Keratinocyte (primary cell): Measurements from ENCODE around the gene TANGO2. TPM values are rescaled to one million over a fixed set of nuclear protein-coding genes. Genes with fewer than 3 reads are reported as not detected.

Experiments used
- DNase-seq: peaks from one replicate; pipeline ENCODE4 v3.0.0-alpha.2; 2011; ENCODE audit warnings: low read depth, missing footprints, low spot score
- FAIRE-seq: peaks from 2 replicates; lab custom pipeline; 2011; peaks lifted over from hg19 to GRCh38; lab: Jason Lieb, UNC
- H2AFZ ChIP-seq: 2 replicates; pipeline ENCODE4 v1.6.0; 2012; ENCODE audit warnings: low read length, control low read depth, inconsistent platforms; ENCODE audit not compliant: control insufficient read depth
- H3K27ac ChIP-seq: 2 replicates; pipeline ENCODE4 v1.5.1; 2011; ENCODE audit warnings: low read length; ENCODE audit not compliant: control insufficient read depth, insufficient read depth
- H3K27me3 ChIP-seq: 3 replicates; pipeline ENCODE4 v1.6.0; 2011; ENCODE audit warnings: low read length; ENCODE audit not compliant: control insufficient read depth, insufficient read depth; ENCODE audit errors: extremely low read depth
- H3K36me3 ChIP-seq, 2 experiments: 2 replicates in 1 of 2; 3 replicates in 1 of 2; pipeline ENCODE4 v1.5.1; 2011; ENCODE audit warnings: low read length in 2 of 2, mild to moderate bottlenecking in 1 of 2; ENCODE audit not compliant: control insufficient read depth in 2 of 2, insufficient read depth in 2 of 2; ENCODE audit errors: extremely low read depth in 1 of 2
- H3K4me1 ChIP-seq: 3 replicates; pipeline ENCODE4 v1.5.1; 2011; ENCODE audit warnings: low read length; ENCODE audit not compliant: control insufficient read depth, insufficient read depth; ENCODE audit errors: extremely low read depth
- H3K4me2 ChIP-seq: 3 replicates; pipeline ENCODE4 v1.6.0; 2011; ENCODE audit warnings: low read depth, low read length; ENCODE audit not compliant: control insufficient read depth, insufficient read depth; ENCODE audit errors: extremely low read depth
- H3K4me3 ChIP-seq, 3 experiments: fragments of 200-600 bp in 1 of 3; sonication (generic) in 1 of 3; 2 replicates in 2 of 3; 3 replicates in 1 of 3; pipeline ENCODE4 v1.5.1; 2011 to 2016; ENCODE audit warnings: low read length in 3 of 3, mild to moderate bottlenecking in 3 of 3, control low read depth in 2 of 3, inconsistent platforms in 1 of 3, low read depth in 1 of 3, mixed read lengths in 1 of 3, mixed run types in 1 of 3, moderate library complexity in 1 of 3; ENCODE audit not compliant: control insufficient read depth in 2 of 3, insufficient read depth in 2 of 3; ENCODE audit errors: extremely low read depth in 1 of 3
- H3K79me2 ChIP-seq: 2 replicates; pipeline ENCODE4 v1.6.0; 2012; ENCODE audit warnings: low read length; ENCODE audit not compliant: control insufficient read depth, insufficient read depth
- H3K9ac ChIP-seq: 3 replicates; pipeline ENCODE4 v1.6.0; 2011; ENCODE audit warnings: low read length; ENCODE audit not compliant: control insufficient read depth, insufficient read depth; ENCODE audit errors: extremely low read depth
- H3K9me1 ChIP-seq: 3 replicates; pipeline ENCODE4 v1.6.0; 2011; ENCODE audit warnings: low read length; ENCODE audit not compliant: control insufficient read depth, insufficient read depth; ENCODE audit errors: extremely low read depth
- H3K9me3 ChIP-seq: 2 replicates; pipeline ENCODE4 v1.5.1; 2012; ENCODE audit warnings: low read depth, low read length; ENCODE audit not compliant: control insufficient read depth
- H4K20me1 ChIP-seq: 3 replicates; pipeline ENCODE4 v1.6.0; 2011; ENCODE audit warnings: low read length; ENCODE audit not compliant: control insufficient read depth, insufficient read depth; ENCODE audit errors: extremely low read depth
- EZH2 ChIP-seq: IDR thresholded peaks from one replicate; pipeline ENCODE4 v1.6.1; 2012; ENCODE audit warnings: inconsistent platforms, mild to moderate bottlenecking, low read length, moderate library complexity
- dilution Hi-C: fragments of 300-500 bp; cut with MboI; formaldehyde crosslinking; loops from one replicate; pipeline ENCODE4 v1.7.0; 2020; ENCODE audit warnings: low sequenced_read_pairs; ENCODE audit not compliant: extremely low pct_ligation_motif_present
- polyA plus RNA-seq, 5 experiments: library from polyadenylated mRNA; depleted of rRNA in 3 of 5; stranded (reverse) in 3 of 5; stranded (forward) in 1 of 5; unstranded in 1 of 5; fragments of >200 nt; gene quantifications; 1 replicate in 1 of 5; 2 replicates in 3 of 5; 3 replicates in 1 of 5; pipeline versions ENCODE4 v1.2.1 to v1.2.3, GENCODE V29; 2011 to 2012; ENCODE audit warnings: missing spikeins in 2 of 5, low read depth in 1 of 5, low replicate concordance in 1 of 5
- TF ChIP-seq, protein P1 (sequence below), 3 experiments: IDR thresholded peaks in 1 of 3; conservative IDR thresholded peaks in 1 of 3; optimal IDR thresholded peaks in 1 of 3; 2 replicates in 2 of 3; 3 replicates in 1 of 3; pipeline versions ENCODE3 to v1.5.1; 2011; ENCODE audit warnings: low read length in 3 of 3, mild to moderate bottlenecking in 3 of 3, moderate library complexity in 2 of 3, control low read depth in 1 of 3, inconsistent platforms in 1 of 3; ENCODE audit not compliant: insufficient read depth in 2 of 3; ENCODE audit errors: extremely low read depth in 1 of 3

Gene TANGO2
- polyA plus RNA-seq, 1 donor (not counting 4 experiments of a cell fraction or from before 2014, with no cell fraction given) = 20.1 TPM

DNA sequence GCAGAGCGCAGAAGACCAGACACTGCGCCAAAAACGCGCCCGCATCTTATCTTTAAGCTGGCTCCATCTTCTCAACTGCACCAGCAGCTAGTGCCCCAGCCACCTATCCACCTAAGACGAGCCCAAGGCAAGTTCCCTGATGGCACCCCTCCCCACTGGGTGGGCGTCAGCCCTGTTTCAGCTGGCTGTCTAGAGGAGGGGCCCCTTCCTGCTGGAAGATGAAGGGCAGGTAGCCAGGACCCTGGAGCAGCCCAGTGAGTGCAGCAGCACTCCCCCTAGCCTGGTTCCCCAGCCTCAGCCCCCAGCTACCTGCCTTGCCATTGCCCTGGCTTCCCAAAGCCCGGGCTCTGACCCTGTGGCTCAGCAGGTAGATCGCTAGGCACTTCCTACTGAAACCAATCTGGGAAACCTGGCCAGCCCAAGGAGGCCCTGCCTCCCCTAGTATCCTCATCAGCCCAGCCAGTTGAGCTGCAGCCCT, 32.5 kb upstream of the TANGO2 start:
- Histone ChIP-seq H3K36me3 (no peaks in the 10 kb centered on the region), H3K9me1 (peaks cover 5% of the 10 kb centered on the region), H2AFZ (no peak overlapping the region), H3K79me2 (no peaks in the 10 kb centered on the region), H3K27me3 (no peaks in the 10 kb centered on the region), H3K9me3 (no peaks in the 10 kb centered on the region), H3K4me2 (no peak overlapping the region), H3K4me1 (peaks cover 30% of the 10 kb centered on the region), H3K4me3 (no peak overlapping the region), H3K9ac (no peak overlapping the region), H3K27ac (no peak overlapping the region), H4K20me1 (no peaks in the 10 kb centered on the region)
- TF ChIP-seq, protein P1, sequence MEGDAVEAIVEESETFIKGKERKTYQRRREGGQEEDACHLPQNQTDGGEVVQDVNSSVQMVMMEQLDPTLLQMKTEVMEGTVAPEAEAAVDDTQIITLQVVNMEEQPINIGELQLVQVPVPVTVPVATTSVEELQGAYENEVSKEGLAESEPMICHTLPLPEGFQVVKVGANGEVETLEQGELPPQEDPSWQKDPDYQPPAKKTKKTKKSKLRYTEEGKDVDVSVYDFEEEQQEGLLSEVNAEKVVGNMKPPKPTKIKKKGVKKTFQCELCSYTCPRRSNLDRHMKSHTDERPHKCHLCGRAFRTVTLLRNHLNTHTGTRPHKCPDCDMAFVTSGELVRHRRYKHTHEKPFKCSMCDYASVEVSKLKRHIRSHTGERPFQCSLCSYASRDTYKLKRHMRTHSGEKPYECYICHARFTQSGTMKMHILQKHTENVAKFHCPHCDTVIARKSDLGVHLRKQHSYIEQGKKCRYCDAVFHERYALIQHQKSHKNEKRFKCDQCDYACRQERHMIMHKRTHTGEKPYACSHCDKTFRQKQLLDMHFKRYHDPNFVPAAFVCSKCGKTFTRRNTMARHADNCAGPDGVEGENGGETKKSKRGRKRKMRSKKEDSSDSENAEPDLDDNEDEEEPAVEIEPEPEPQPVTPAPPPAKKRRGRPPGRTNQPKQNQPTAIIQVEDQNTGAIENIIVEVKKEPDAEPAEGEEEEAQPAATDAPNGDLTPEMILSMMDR (optimal IDR thresholded peaks at IDR 0.05 in 1 of 3, IDR thresholded peaks at IDR 0.05 in 1 of 3, conservative IDR thresholded peaks at IDR 0.05 in 1 of 3; ENCODE audit: extremely low read depth in 1 of 3, insufficient read depth in 2 of 3, low read length in 3 of 3) = no peak
- no peak for TF ChIP-seq EZH2
- FAIRE-seq (no peak), DNase-seq (no peak)
- dilution Hi-C loops = no loop called here

DNA sequence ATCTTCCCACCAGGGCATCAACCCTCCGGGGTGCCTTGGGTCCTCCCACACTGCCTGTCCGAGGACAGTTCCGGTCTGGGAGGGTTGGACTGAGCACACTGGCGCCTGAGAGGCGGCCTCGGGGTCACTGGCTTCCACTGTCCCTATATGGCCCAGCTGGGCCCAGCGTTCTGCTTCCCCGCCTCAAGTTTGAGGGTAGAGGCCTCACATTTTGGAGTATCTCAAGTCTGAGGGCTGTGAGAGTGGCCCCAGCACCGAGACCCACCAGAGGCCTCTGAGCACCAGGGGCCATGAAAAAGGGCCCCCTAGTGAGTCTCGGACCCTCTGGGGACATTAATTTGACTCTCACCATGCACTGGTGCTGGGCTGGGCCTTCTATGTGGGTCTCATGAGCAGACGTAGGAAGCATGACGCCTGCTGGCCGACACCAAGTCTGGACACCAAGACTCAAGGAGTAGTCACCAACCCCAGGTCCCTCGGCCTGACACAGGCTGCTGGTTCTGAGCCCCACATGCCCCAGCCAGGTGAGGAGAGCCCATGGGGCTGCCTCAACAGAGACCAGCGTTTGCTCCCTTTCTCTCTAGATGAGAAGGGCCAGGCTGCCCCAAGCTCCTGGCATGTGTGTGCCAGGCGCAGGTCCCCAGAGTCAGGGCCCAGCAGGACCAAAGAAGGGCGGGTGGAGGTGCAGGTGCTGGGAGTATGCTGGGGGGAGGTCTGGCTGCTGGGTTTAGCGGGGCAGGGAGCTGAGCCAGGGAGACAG, 31.8 kb upstream of the TANGO2 start:
- Histone ChIP-seq H3K9me1 (peaks cover 5% of the 10 kb centered on the region), H3K4me2 (no peak overlapping the region), H2AFZ (no peak overlapping the region), H3K9ac (no peak overlapping the region), H3K79me2 (no peaks in the 10 kb centered on the region), H3K4me3 (no peak overlapping the region), H3K9me3 (no peaks in the 10 kb centered on the region), H3K36me3 (no peaks in the 10 kb centered on the region), H3K27ac (no peak overlapping the region), H3K4me1 (peaks cover 22% of the 10 kb centered on the region), H4K20me1 (no peaks in the 10 kb centered on the region), H3K27me3 (no peaks in the 10 kb centered on the region)
- TF ChIP-seq EZH2 = no peak
- TF ChIP-seq, protein P1 (optimal IDR thresholded peaks at IDR 0.05 in 1 of 3, IDR thresholded peaks at IDR 0.05 in 1 of 3, conservative IDR thresholded peaks at IDR 0.05 in 1 of 3; ENCODE audit: extremely low read depth in 1 of 3, insufficient read depth in 2 of 3, low read length in 3 of 3) = no peak
- FAIRE-seq = no peak
- dilution Hi-C loops = no loop called here
- DNase-seq = no peak
